GM18868 (cell line): ENCODE data around the gene TTC12.
"Not testable (repeated sequence)": the region's sequence is repeated elsewhere in the genome, so short reads cannot be mapped to it uniquely, and the experiment has no call there.

ENCODE experiments used
- ATAC-seq: cut with Tn5 transposase; IDR thresholded peaks from one replicate; pipeline ENCODE4 v1.9.1; 2021; ENCODE audit warnings: mild to moderate bottlenecking, moderate library complexity; ENCODE audit not compliant: unreplicated experiment

Gene TTC12

DNA sequence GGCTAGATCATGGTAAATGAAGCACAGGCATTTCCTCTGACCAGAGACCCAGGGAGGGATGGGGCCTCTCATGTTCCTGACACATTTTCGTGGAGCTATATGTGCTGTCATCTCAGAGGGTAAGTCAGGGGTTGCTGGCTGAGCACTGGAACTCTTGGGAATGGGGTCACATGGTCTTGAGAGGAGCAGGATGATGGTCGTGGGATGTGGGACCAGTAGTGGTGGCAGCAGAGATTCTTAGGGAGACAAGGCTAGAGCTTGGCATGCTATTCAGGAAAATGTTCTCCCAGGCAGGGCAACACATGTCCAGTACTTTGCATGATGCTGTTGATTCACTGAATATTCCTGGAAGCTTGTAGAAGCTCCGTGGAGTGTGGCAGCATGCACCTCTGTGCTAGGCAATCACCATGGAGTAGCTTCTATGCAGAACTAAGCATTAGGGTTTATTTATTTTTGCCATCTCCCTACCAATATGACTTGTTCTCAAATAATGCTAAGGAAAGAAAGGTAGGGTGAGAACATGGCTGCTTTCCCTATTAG is 31.4 kb upstream of the TTC12 start:
- ATAC-seq: no peak

DNA sequence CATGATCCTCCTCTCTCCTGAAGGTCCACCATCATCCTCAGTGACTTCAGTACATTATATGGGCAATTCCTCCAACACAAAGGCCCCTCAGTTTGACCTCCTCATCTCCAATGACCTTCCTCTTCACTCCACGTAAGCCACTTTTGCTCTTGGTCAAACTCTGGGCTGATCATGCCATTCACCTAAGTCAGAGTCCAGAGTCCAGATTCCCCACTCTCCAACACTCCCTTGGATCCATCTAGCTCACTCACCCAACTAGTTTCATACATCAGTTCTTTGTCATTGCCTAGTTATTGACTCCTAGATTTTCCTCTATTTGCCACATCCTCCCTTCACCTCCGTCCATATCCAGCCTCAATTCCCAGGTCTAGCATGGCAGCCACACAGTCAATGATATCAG is 30.5 kb upstream of the TTC12 start:
- ATAC-seq: no peak

DNA sequence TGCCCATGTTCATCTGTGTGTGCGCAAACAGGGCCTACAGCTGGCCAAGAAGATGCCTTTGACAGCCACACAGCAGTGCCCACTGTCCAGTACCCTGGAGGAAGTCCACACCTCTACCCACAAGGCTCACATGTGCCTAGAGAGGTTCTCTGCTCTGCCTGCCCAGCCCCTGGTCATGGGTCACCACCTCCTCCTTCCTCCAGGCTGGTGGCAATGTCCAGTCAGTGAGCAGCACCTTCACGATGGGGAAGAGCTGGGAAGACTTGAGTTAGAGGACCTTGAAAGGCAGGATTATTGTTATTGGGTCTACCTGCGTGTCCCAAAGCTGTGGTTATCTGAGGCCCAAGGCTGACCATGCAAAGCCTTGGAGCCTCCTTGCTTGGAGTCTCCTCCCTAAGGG is 28.4 kb upstream of the TTC12 start:
- ATAC-seq: no peak

DNA sequence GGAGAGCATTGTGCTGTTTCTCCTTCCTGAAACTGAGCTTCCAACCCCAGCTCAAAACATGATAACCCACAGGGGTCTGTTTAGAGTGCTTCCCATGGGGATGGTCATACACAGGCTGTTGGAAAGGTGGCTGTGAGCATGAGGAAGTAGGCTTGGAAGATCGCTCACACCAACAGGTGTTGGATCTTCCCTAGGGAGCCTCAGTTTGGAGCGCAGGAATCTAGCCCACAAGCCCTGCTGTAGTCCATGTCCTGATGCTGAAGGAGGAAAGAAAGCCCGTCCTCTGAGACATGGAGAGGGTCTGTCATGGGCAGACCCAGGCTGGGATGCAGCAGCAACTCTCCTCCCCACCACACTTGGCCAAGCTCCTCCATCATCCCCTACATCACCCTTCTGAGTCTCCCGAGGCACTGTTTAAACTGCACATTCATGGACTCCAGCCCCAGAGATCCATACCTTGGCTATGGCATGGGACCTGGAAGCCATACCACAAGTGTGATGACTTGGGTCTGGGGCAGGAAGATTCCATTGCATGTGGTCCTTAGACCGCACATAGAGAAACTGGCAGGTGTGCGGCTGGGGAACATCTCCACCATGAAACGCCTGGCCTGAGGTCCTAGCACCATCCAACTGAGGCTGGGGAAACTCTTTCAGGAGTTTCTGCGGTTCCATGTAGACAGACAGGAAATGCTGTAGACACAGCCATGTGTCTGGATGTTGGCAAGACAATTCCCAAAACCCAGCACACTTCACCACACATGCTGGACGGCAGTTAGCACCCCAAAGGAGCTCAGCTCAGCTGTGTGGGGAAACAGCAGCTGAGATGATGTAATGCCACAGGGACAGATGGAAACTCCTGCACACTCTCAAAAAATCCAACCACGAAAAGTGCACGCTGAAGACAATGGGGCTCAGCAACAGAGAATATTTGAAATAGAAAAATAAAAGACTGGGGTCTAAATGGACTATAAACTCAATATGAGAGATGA is 27.6 kb upstream of the TTC12 start:
- no peak for ATAC-seq

DNA sequence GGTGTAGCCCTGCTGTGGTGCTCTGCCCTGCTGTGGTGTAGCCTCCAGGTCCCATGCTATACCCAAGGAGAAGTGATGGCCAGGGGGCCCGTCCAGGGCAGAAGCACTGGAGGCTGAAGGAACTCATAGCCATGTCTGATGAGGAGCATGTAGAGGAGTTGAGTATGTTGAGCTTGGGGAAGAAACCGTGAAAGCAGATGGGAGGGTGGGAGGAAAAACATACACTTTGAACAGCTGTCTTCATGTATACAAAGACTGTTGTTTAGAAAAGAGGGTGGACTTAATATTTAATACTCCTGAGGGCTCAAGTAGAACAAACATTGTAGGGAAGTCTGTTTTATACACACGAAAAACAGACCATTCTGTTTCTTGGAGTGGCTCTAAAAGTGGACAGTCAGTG is 26.6 kb upstream of the TTC12 start:
- ATAC-seq: no peak

DNA sequence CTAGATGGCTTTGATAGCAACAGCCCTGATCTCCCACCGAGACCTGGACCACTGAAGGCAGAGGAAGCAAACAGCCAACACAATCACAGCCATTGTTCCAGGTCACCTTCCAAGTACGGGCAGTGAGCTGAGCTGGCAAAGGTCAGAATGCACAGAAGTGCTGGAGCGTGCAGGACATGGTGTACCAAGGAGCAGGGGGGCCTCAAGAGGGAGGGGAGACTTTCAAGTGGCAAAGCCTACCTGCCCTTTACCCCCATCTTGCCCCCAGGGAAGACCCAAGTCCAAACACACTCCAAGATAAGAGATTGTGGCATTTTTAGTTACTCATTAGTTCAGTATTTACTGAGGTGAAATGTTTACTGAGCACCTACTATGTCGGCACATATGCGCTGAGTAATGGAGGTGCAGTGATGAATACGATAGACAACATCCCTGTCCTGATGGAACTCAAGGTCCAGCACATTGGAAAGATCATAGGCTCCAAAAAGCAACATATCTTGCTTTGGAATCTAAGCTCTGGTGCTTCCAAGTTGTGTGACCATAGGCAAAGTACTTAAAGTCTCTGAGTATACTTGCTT is 26.0 kb upstream of the TTC12 start:
- no peak for ATAC-seq

DNA sequence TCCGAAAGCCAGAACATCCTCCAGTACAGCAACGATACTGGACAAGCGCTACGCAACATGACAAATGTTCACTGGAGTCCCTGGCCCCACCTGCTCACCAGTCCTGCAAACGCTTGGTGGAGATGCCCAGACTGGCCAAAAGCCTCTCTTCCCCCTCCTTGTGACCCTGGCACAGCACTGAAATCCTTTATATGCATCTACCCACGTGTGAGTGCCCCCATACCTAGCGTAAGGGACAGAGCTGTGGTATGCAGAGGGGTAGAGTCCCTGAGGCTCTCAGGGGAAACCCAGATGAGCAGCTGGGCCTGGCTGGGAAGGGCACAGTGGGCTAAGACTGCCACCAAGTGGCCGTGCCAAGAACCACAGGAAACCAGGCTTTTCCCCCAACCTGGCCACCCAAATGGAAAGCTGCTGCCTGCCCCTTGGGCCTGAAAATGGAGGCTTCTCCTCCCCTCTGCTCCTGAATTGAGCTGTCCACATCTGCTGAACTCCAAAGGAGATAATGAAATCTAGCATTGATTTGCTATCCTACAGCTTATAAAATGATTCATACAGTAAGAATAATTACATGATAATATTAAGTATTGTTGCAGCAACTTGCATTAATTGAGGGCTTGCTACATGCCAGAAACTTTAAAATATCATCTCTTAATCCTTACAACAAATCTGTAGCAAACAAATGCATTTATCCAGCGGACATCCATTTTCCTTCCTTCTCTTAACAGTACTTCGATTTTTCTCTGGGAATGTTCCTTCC is 24.8 kb upstream of the TTC12 start:
- ATAC-seq: peak; percentile 93

DNA sequence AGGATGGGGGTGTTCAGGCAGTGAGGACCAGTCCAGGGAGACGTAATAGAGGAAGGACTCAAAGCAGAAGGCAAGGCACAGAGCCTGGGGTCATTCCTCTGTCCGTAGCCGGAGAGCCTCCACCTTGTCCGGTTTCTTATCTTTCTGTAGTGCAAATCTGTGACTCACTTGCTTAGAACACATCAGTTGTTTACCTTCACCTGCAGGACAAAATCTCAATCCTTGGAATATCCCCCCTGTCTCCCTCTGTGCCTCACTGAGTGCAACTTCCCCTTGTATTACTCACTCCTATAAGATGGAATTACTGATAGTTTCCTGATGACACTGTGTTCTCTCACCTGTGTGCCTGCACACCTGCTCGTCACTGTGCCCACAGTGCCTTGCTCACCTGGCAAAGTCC is 20.4 kb upstream of the TTC12 start:
- no peak for ATAC-seq

DNA sequence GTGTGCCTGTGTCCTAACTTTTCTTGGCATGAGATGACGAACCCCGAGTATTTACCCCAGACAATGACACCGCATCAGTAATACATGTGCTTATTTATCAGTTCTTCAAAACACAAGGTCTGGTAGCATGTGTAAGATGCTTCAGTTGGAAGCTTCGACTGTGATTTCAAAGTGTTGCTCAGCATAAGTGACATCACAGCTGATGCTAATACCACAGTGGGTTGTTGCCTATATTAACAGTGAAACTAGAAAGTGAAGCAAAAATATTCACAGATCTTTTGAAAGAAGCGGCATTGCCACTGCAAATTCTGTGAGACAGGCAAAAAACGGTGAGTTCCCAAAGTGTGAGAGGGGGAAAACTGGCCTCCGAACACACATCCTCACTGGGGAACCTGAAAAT is 18.4 kb upstream of the TTC12 start:
- no peak for ATAC-seq

DNA sequence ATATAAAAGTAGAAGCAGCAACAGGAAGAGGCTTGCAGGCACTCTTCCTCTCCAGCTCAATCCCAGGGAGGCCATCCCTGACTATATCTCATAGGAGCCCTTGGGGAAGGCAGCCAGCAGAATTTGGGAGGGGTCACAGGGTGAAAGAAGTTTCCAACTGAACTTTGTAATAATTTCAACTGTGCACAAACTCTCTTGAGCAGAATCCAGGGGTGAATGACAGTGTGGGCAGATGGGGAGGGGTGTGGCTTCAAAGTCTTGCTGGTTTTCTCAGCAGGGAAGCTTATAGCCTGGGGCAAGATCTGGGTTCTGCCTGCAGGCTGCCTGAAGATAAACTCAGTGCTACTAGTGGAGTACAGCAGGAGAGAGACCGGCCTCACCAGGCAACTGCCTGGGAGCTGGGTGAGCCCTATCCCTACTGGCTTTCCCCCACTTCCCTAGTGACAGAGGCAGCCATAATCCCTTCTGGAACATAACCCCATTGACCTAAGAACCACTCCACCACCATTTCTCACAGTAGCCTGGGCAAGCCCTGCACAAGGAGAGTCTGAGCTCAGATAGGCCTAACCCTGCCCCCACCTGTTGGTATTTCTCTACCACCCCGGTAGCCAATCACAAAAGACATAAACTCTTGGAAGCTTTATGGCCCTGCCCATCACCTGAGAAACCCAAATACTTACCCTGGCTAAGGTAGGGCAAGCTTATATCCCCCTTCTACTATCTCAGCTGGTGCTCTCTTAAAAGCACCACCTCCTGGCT is 17.8 kb upstream of the TTC12 start:
- no peak for ATAC-seq

DNA sequence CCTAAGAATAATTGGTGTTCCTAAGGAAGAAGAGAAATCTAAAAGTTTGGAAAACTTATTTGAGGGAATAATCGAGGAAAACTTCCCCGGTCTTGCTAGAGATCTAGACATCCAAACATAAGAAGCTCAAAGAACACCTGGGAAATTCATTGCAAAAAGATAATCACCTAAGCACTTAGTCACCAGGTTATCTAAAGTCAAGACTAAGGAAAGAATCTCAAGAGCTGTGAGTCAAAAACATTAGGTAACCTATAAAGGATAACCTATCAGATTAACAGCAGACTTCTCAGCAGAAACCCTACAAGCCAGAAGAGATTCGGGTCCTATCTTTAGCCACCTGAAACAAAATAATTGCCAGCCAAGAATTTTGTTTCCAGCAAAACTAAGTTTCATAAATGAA is 15.9 kb upstream of the TTC12 start:
- not testable (repeated sequence) for ATAC-seq

DNA sequence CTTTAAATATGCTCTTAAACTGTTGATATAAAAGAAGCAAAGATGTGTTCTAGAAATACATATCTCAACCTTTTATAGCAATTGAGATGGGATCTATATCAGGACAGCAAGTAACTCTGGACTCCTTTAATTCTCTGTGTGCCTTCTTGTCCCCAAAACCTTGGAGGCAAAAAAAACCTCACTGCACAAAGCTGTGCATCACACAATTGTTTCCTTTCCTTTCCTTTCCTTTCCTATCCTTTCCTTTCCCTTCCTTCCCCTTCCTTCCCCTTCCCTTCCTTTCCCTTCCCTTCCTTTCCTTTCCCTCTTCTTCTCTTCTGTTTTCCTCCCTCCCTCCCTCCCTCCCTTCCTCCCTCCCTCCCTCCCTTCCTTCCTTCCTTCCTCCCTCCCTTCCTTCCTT is 9.5 kb upstream of the TTC12 start:
- ATAC-seq: no peak

DNA sequence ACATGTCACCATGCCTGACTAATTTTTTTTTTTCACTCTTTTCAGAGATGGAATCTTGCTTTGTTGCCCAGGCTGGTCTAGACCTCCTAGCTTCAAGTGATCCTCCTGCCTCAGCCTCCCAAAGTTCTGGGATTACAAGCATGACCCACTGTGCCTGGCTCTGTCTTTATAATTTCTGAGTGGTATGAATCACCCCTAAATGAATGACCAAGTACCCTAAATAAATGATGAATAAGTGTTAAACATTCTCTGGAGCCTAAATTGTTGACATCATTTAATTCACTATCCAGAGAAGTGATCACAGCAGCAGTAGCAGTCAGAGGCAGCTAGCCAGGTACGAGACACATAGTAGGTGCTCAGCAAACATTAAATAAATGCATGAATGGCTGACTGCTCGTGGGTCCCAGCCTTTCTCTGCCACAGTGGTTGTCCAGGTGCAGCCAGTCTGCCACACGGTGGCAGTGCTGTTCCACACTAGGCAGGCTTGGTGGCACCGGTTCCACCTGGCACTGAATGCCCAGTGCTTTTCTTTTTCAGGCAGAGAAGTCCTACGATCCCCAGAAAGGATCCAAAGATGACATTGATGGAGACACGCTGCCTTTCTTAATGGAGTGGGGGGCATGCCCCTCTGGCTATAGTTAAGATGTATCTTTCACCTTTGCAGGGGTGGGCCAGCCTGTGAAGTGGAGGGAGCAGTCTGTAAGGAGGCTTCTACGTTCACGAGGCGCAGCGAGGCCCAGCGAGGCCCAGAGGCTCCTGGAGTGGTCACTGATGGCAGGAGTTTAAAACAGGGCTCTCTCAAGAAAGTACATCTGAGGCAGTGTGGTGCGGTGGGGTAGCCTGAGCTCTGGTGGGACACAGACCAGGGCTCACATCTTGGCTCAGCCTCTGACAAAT is 8.7 kb upstream of the TTC12 start:
- ATAC-seq: peak; percentile 92

DNA sequence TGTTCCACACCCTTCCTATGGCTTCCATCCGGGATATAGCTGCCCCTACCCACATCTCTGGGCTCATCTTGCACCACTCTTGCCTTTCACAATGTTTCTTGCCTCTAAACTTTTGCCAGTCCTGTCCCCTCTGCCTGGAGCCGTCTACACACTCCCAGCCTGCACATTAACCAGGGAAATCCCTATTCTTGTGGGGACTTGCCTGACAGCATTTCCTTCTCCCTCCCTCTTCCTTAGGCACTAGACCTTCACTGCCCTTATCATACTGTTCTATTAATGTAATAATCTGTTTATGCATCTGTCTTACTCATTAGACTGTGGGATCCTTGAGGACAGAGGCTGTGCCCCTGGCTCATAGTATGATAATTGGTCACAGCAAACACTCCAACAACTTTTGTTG is 5.8 kb upstream of the TTC12 start:
- no peak for ATAC-seq

DNA sequence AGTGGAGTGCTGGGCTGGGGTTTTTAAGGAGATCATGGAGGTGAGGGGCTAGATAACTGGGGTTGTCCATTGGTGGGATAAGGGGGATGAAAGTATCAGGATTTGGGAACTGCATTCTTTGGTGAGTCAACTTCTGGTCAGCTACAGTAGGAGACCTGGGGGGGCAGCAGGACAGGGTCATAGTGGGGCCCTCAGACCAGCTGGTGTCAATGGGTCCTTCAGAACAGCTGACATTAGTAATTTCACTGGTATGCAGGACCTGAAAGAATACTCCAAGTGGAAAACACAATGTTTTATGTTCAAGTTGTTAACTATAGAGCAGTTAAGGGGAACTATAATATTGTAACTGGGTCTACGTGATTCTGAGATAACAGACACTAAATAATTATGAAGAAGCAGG is 2.8 kb upstream of the TTC12 start:
- no peak for ATAC-seq

DNA sequence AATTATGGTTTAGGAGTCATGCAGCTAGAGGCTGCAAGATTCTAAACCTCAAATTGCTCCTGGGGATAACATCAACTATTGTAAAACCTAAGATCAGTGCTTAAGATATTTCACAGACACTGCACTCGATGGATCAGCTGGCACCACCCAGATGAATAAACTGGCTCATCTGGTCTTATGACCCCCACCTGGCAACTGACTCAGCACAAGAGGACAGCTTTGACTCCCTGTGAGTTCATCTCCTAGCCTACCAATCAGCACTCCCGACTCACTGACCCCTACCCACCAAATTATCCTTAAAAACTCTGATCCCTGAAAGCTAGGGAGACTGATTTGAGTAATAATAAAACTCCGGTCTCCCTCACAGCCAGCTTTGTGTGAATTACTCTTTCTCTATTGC is 782 bp upstream of the TTC12 start:
- ATAC-seq: no peak

DNA sequence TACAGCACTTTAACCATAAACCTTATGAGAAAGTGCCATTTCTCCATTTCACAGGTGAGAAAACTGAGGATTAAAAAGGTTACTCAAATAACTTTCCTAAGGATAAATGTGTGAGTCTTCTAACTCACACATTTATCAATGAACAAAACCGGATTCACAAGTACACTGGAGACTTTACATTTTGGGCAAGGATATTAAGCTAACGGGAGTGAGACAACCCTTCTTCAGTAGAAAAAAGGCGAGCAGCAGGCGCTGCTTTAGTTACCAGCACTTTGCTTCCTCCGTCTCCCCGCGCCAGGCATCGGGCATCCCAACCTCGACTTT is 356 bp upstream of the TTC12 start:
- no peak for ATAC-seq

DNA sequence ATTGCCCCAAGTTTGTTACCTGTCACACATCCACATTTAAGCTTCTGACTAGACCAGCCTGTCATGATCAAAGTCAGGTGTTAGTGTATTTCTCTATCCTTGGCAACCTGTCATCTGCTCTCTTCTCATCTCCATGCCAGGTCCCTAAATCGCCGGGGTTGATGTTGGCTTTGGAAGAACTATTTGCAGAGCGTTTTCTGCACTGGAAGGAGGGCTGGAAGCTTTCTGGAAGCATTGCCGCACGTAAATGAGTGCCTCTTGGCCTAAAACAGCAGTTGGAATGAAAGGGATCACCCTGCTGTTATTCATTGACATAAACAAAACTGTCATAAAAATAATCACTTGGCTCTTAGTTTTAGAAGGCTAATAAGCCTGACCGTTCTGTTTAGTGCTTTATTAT is 1.4 kb downstream of the TTC12 start:
- no peak for ATAC-seq

DNA sequence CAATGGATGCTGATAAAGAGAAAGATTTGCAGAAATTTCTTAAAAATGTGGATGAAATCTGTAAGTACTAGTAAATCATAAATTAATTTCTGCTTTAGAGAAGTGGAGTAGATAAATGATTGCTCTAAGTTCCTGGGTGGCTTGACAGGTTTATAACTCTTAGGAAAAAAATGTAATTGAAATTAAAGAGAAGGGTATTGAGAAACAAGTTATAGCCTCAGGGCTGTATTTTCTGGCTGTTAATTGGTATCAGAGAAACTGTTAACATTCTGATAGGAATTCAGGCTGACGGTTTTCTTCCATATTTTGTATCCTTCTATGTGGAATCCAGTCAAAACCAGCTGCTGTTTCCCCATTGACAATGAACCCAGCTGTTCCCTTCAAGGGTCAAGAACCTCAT is 1.9 kb downstream of the TTC12 start:
- no peak for ATAC-seq

DNA sequence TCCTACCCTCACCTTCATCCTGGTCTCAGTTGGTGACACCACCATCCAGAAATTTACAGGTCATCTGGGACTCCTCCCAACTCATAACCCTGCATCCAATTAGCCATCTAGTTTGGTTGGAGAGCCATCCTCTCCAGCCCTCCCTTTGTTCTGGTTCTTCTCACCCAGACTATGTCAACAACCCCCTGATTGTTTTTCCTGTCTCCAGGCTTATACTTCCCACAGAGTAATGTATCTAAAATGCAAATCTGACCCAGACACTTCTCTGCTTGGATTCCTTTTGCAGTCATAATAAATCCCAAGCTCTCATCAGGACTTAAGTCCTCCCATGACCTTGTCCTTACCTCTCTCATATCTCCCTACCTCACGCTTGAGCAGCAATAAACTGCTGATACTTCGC is 3.0 kb downstream of the TTC12 start:
- ATAC-seq: no peak
